Measurements from ENCODE around the gene LRRC75B.

GRCh38 chr22:24566899-24567511 lies 25.9 kb downstream of the LRRC75B start:
- TF ChIP-seq CTCF (conservative IDR thresholded peaks at IDR 0.05 in 1 of 2, IDR thresholded peaks at IDR 0.05 in 1 of 2; ENCODE audit: extremely low read depth in 1 of 2, insufficient read depth in 1 of 2, low read depth in 1 of 2, low read length in 2 of 2) (no peak), EZH2 (IDR thresholded peaks at IDR 0.05; ENCODE audit: borderline replicate concordance, low read length) (no peak)
